ENCODE results near the gene SOX13.
A peak's percentile ranks its signal among the peaks of the same experiment; 100 is the strongest.

The SOX13 gene

GRCh38 chr1:204131978-204132377 is 59.1 kb downstream of the SOX13 start:
- DNase-seq, result no peak

- DNase-seq, result no peak
These were observed 59.8 kb downstream of the SOX13 start for GRCh38 chr1:204132718-204133117.

GRCh38 chr1:204134103-204134502 is 61.2 kb downstream of the SOX13 start:
- no peak for DNase-seq

GRCh38 chr1:204136814-204137213 is 63.9 kb downstream of the SOX13 start:
- DNase-seq, result no peak

GRCh38 chr1:204139088-204139487 is 66.2 kb downstream of the SOX13 start:
- DNase-seq, result no peak

GRCh38 chr1:204139952-204140351 is 67.0 kb downstream of the SOX13 start:
- DNase-seq, result no peak

GRCh38 chr1:204141131-204141530 is 68.2 kb downstream of the SOX13 start:
- DNase-seq, result no peak

GRCh38 chr1:204142032-204142974 is 69.4 kb downstream of the SOX13 start:
- no peak for DNase-seq

- no peak for DNase-seq
These were observed 70.5 kb downstream of the SOX13 start for GRCh38 chr1:204143276-204144041.

- no peak for DNase-seq
These were observed 72.2 kb downstream of the SOX13 start for GRCh38 chr1:204145033-204145504.

GRCh38 chr1:204146309-204146708 is 73.4 kb downstream of the SOX13 start:
- DNase-seq, result no peak

- no peak for DNase-seq
These were observed 74.0 kb downstream of the SOX13 start for GRCh38 chr1:204146965-204147364.

GRCh38 chr1:204147406-204148383 is 74.8 kb downstream of the SOX13 start:
- DNase-seq, result no peak

- no peak for DNase-seq
These were observed 76.2 kb downstream of the SOX13 start for GRCh38 chr1:204149107-204149506.

GRCh38 chr1:204149635-204150565 is 77.0 kb downstream of the SOX13 start:
- no peak for DNase-seq

GRCh38 chr1:204150702-204151551 is 78.0 kb downstream of the SOX13 start:
- no peak for DNase-seq

- DNase-seq, result peak in 4 of 14 donors; percentile 15 to 69 (median 49)
These were observed 78.8 kb downstream of the SOX13 start, which contains the start of gene ETNK2 for GRCh38 chr1:204151552-204152309. Gene ETNK2 (minus strand): TSS chr1:204152044. CDS start chr1:204151852, 192 bp downstream.

- no peak for DNase-seq
These were observed 79.6 kb downstream of the SOX13 start for GRCh38 chr1:204152310-204153044.

Data from C1 segment of cervical spinal cord (tissue), 14 donors.